Dendritic cell treated with granulocyte-macrophage colony-stimulating factor and Interleukin-4, amounts not matched to agents 40 ng/mL and 50 ng/mL, for 4 days (primary cell): ENCODE results near the gene C7orf25.

Experiments
- H3K27ac Mint-ChIP-seq: one replicate; pipeline ENCODE4 v1.8.0; 2022; ENCODE audit warnings: mild to moderate bottlenecking, mixed read lengths
- H3K27me3 Mint-ChIP-seq: one replicate; pipeline ENCODE4 v1.8.0; 2022; ENCODE audit warnings: mild to moderate bottlenecking, mixed read lengths
- H3K36me3 Mint-ChIP-seq: one replicate; pipeline ENCODE4 v1.8.0; 2022; ENCODE audit warnings: low read depth, mixed read lengths
- H3K4me1 Mint-ChIP-seq: one replicate; pipeline ENCODE4 v1.8.0; 2022; ENCODE audit warnings: low read depth, mixed read lengths
- H3K4me3 Mint-ChIP-seq: one replicate; pipeline ENCODE4 v1.8.0; 2022; ENCODE audit warnings: mild to moderate bottlenecking, moderate library complexity, mixed read lengths
- H3K9me3 Mint-ChIP-seq: one replicate; pipeline ENCODE4 v1.8.0; 2022; ENCODE audit warnings: mixed read lengths
- intact Hi-C: fragments of 100-400 bp; cut with micrococcal nuclease; formaldehyde crosslinking; loops from one replicate; pipeline ENCODE4 v1.15.0; 2022

C7orf25 gene

DNA sequence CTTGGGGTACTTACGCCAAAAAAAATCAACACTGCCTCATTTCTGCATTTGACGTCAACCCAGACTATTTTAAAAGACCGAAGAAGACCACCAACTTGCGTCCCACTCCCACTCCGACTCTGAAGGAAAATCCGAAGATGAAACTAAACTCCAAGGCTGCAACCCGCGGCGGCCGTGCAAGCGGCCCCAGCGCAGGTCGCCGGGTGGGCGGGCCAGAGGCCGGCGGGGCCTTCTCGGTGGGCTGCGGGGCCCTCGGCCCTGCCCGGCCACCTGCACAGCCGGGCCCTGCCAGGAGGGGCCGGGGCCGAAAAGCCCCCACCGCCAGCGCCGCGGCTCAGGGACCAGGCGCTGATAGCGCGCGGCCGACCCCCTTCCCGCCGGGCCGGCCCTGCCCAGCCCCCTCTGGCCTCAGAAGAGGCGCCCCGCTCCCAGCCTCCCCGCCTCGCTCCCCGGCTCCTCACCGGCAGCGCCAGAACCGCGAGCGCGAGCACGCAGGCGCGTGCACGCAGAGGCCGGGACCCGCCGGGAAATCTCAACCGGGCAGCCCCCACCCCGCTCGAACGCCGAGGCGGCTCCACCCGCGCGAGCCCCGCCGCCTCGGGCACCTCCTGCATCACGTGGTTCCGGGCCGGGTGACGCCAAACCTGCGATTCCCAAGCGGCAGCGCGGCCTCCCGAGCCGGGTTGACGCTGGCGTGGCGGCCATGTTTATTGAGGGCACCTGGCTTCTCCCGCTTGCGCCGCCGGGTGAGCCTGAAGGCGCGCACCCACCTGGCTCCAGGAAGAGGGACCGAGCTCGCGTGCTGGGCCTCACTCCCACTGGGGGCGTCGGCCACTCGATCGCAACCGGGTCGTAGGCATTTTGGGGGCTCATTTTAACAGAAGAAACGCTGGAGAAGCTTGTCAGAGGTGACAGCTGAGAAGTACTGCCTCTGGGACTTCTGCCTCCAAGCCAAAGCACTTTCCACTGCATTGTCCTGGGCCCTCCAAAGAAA is at the start of gene C7orf25:
Gene C7orf25 (minus strand): TSS at position 617 of the 994 bp plus-strand sequence. CDS start 1,170 bp downstream, outside the sequence.
- Mint-ChIP-seq H3K27ac (peak within 1 kb of the TSS; percentile 82), H3K4me3 (peak within 1 kb of the TSS; percentile 91), H3K27me3 (no peaks in the 10 kb centered on the region), H3K9me3 (no peaks in the 10 kb centered on the region), H3K4me1 (peaks cover 67% of the 10 kb centered on the region), H3K36me3 (peaks cover 31% of the 10 kb centered on the region)
- intact Hi-C loops = loop anchor here (1.0 kb wide), 1 partner anchor 21 kb away; the partner anchor contains the start of genes MRPL32 and PSMA2

DNA sequence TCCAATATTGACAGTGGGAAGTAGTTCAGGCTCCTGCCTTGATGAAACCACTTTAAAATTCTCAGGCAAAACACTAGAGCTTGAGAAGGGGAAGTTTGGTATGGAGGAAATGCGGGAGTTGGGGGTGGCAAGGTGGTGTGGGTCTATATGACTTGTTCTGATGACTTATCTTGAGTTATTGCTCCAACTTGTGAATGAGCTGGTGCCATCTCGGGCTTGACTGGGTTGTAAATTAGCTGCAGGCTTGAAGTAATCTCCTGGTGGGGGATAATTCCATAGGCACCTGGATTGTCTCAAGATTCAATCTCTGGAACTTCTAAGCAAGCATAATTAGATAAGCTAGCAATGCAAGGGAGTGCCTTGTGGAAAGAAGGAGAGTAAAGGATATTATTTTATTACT is 49.3 kb upstream of the C7orf25 start:
- no peak overlapping the region for H3K4me3 Mint-ChIP-seq
- intact Hi-C loops = no loop called here
- no peaks in the 10 kb centered on the region for H3K36me3 Mint-ChIP-seq

GRCh38 chr7:42960762-42961161 is 48.9 kb upstream of the C7orf25 start:
- Mint-ChIP-seq H3K27me3 (peaks cover 4% of the 10 kb centered on the region), H3K4me3 (no peak overlapping the region), H3K27ac (no peak overlapping the region), H3K4me1 (no peaks in the 10 kb centered on the region), H3K36me3 (no peaks in the 10 kb centered on the region), H3K9me3 (peaks cover 9% of the 10 kb centered on the region)
- intact Hi-C loops = no loop called here

More for the DNA sequence above, 49.3 kb upstream of the C7orf25 start:
- Mint-ChIP-seq H3K27me3 (peaks cover 5% of the 10 kb centered on the region), H3K9me3 (peaks cover 9% of the 10 kb centered on the region), H3K4me1 (no peaks in the 10 kb centered on the region), H3K27ac (no peak overlapping the region)

DNA sequence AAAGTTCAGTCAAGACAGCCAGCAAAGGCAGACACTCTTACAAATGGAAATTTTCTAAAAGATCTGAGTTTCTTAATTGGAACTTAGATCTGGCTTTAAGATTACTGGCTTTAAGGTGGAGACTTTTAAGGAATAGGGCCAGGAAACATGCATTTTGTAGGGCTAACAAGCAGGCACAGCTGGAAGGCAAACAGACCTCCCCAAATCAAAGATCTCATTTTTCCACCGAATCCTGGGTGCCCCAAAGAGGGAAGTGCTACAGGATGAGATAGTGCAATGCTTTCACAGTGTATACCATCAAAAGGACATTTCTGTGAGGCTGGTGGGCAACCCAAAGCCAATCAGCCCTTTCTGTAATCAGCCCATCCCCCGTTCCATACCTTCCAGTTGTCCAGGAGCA is 47.7 kb upstream of the C7orf25 start:
- Mint-ChIP-seq H3K27me3 (peaks cover 3% of the 10 kb centered on the region), H3K9me3 (peaks cover 9% of the 10 kb centered on the region), H3K4me1 (no peaks in the 10 kb centered on the region), H3K4me3 (no peak overlapping the region), H3K36me3 (no peaks in the 10 kb centered on the region), H3K27ac (no peak overlapping the region)
- intact Hi-C loops = no loop called here

- peaks cover under 1% of the 10 kb centered on the region for H3K27me3 Mint-ChIP-seq
- intact Hi-C loops = no loop called here
Measured at GRCh38 chr7:42956062-42956461, 44.2 kb upstream of the C7orf25 start.

GRCh38 chr7:42953994-42954393 is 42.1 kb upstream of the C7orf25 start:
- Mint-ChIP-seq H3K27ac (no peak overlapping the region), H3K27me3 (no peaks in the 10 kb centered on the region), H3K4me1 (no peaks in the 10 kb centered on the region), H3K4me3 (no peak overlapping the region), H3K9me3 (peaks cover 9% of the 10 kb centered on the region), H3K36me3 (no peaks in the 10 kb centered on the region)
- intact Hi-C loops = no loop called here

More at GRCh38 chr7:42956062-42956461, 44.2 kb upstream of the C7orf25 start:
- H3K27ac Mint-ChIP-seq = no peak overlapping the region
- H3K4me3 Mint-ChIP-seq = no peak overlapping the region
- peaks cover 9% of the 10 kb centered on the region for H3K9me3 Mint-ChIP-seq
- no peaks in the 10 kb centered on the region for H3K36me3 Mint-ChIP-seq
- H3K4me1 Mint-ChIP-seq = no peaks in the 10 kb centered on the region

- intact Hi-C loops = no loop called here
- H3K4me1 Mint-ChIP-seq = no peaks in the 10 kb centered on the region
- no peaks in the 10 kb centered on the region for H3K36me3 Mint-ChIP-seq
- no peak overlapping the region for H3K4me3 Mint-ChIP-seq
- H3K9me3 Mint-ChIP-seq = peaks cover 6% of the 10 kb centered on the region
- no peak overlapping the region for H3K27ac Mint-ChIP-seq
- no peaks in the 10 kb centered on the region for H3K27me3 Mint-ChIP-seq
Measured at GRCh38 chr7:42952328-42952727, 40.5 kb upstream of the C7orf25 start.

GRCh38 chr7:42950417-42950816 is 38.5 kb upstream of the C7orf25 start:
- no peak overlapping the region for H3K4me3 Mint-ChIP-seq
- H3K4me1 Mint-ChIP-seq = peaks cover 7% of the 10 kb centered on the region
- no peaks in the 10 kb centered on the region for H3K9me3 Mint-ChIP-seq
- no peaks in the 10 kb centered on the region for H3K27me3 Mint-ChIP-seq
- no peak overlapping the region for H3K27ac Mint-ChIP-seq
- H3K36me3 Mint-ChIP-seq = no peaks in the 10 kb centered on the region
- intact Hi-C loops = no loop called here

- Mint-ChIP-seq H3K27ac (no peak overlapping the region), H3K4me3 (no peak overlapping the region), H3K36me3 (no peaks in the 10 kb centered on the region), H3K9me3 (no peaks in the 10 kb centered on the region), H3K4me1 (peaks cover 7% of the 10 kb centered on the region), H3K27me3 (no peaks in the 10 kb centered on the region)
- intact Hi-C loops = loop anchor here (10.0 kb wide), 1 partner anchor 757 kb away; no protein-coding TSS in a partner anchor
Measured at GRCh38 chr7:42947521-42947920, 35.7 kb upstream of the C7orf25 start.

DNA sequence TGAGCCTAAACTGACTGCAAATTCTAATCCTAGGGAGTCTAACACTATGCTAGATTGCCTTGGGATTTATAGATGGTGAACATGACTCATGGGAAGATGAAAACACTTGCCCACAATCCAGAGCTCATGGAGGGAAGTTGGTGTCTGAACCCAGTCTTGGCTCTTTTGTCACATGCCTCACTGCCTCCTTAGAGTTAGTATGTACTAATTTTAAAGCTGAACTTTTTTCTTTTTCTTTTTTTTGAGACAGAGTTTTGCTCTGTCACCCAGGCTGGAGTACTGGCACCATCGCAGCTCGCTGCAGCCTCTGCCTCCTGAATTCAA is 34.7 kb upstream of the C7orf25 start:
- no peaks in the 10 kb centered on the region for H3K36me3 Mint-ChIP-seq
- peaks cover 7% of the 10 kb centered on the region for H3K4me1 Mint-ChIP-seq
- intact Hi-C loops = loop anchor here (10.0 kb wide), 1 partner anchor 758 kb away; no protein-coding TSS in a partner anchor
- no peaks in the 10 kb centered on the region for H3K27me3 Mint-ChIP-seq
- no peak overlapping the region for H3K27ac Mint-ChIP-seq
- H3K9me3 Mint-ChIP-seq = no peaks in the 10 kb centered on the region
- no peak overlapping the region for H3K4me3 Mint-ChIP-seq

DNA sequence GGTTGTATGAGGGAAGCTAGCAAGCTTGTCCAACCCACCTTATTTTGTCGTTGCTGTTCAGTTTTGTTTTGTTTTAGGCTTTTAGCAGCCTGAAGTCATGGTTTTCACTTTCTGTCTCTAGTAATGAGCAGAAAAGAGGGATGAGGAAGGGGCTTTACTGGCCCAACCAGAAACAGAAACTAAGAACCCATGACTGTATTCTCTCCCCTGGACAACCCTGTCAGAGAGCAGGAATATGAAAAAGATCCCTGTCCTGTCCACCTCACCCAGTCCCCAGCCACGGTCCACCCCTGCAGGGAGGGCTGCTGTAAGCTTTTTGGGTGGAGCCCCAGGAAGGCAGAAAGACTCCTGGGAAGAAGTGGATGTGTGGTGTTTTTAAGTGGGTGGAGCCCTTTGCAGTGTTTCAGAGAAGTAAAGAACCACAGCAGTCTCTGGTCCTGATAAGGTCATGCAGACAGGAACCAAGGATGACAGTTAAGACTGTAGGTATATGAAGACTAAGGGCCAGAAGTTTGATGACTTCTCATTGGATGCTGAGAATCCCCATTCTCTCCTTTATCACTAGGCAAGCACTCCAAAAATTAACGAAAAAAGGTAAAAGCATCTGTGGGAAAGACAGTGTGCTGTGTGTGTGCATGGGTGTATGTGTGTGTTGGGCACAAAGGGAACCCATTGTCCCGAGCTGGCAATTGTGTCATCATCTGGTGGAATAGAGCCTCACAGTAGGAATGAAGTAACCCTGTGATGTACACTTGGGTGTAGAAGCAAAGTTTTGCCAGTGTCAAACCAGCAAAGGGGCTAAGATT is 34.2 kb upstream of the C7orf25 start:
- Mint-ChIP-seq H3K4me3 (peak overlapping the region; percentile 46), H3K4me1 (peaks cover 7% of the 10 kb centered on the region), H3K9me3 (no peaks in the 10 kb centered on the region), H3K36me3 (no peaks in the 10 kb centered on the region), H3K27me3 (no peaks in the 10 kb centered on the region), H3K27ac (no peak overlapping the region)
- intact Hi-C loops = loop anchor here (10.0 kb wide), 1 partner anchor 759 kb away; no protein-coding TSS in a partner anchor

- H3K4me3 Mint-ChIP-seq = no peak overlapping the region
- H3K9me3 Mint-ChIP-seq = no peaks in the 10 kb centered on the region
- peaks cover 6% of the 10 kb centered on the region for H3K4me1 Mint-ChIP-seq
- intact Hi-C loops = loop anchor here (1.0 to 10.0 kb wide), 3 partner anchors 320 to 764 kb away; no protein-coding TSS in a partner anchor
- peaks cover 24% of the 10 kb centered on the region for H3K36me3 Mint-ChIP-seq
- no peak overlapping the region for H3K27ac Mint-ChIP-seq
- H3K27me3 Mint-ChIP-seq = no peaks in the 10 kb centered on the region
Measured at GRCh38 chr7:42940985-42941847, 29.3 kb upstream of the C7orf25 start.
